ENCODE data around the gene TNRC6A. TPM values are rescaled to one million over a fixed set of nuclear protein-coding genes. Genes with fewer than 3 reads are reported as not detected.
A peak's percentile ranks its signal among the peaks of the same experiment; 100 is the strongest.

TNRC6A gene
- total and polyA plus RNA-seq, 2 experiments from 2014 or later: 93.1 to 124 TPM

DNA sequence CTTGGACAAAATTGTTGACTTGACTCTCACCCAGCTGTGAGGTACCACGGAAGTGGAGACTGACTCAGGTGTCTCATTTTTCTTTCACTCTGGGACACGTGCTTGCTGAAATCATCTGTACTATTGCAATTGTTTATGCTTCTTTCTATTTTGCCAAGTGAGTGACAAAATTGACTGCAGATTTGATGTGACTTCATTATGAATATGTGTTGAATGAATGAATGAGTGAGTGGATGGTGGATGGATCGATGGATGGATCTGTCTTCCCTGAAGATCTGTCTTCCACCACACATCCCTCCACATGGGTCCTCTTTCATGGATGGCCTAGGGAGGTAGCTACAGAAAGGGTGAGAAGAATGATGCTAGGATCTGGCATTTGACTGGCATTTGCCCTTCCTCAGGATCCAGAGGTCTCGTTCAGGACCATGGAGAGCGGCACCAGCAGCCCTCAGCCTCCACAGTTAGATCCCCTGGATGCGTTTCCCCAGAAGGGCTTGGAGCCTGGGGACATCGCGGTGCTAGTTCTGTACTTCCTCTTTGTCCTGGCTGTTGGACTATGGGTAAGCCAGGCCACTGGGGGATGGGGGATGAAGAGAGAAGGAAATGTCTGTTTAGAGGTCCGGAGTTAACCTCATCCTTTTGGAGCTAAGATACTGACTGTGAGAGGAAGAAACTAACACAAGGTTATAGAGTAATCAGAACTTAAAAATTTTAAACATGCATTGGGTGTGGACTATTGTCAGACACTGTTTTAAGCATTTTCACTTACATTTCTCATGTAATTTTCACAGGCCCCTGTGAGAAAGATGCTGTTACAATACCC lies 129.0 kb downstream of the TNRC6A start:
- Histone ChIP-seq H2AFZ (no peak overlapping the region), H3K9me2 (ENCODE audit: insufficient read depth) (no peaks in the 10 kb centered on the region), H4K20me1 (replicated peaks; ENCODE audit: insufficient read depth) (no peaks in the 10 kb centered on the region; the same call in 1 of the 2 replicates), H3K4me2 (no peak overlapping the region), H3K36me3 (ENCODE audit: insufficient read depth) (no peaks in the 10 kb centered on the region), H3K79me2 (replicated peaks; ENCODE audit: insufficient read depth) (no peaks in the 10 kb centered on the region), H3K27me3 (ENCODE audit: insufficient read depth) (no peaks in the 10 kb centered on the region), H3K4me1 (ENCODE audit: insufficient read depth) (no peaks in the 10 kb centered on the region), H3F3A (replicated peaks; ENCODE audit: low read depth) (no peaks in the 10 kb centered on the region), H3K4me3 (no peak overlapping the region), H3K27ac (ENCODE audit: low read depth) (no peak overlapping the region)
- ATAC-seq: peak; percentile 94
- Mint-ChIP-seq H3K27ac (no peak overlapping the region), H3K9me3 (no peaks in the 10 kb centered on the region; the same call in 2 of the 3 replicates), H3K36me3 (ENCODE audit: low read depth) (no peaks in the 10 kb centered on the region), H3K4me3 (no peak overlapping the region), H3K4me1 (no peaks in the 10 kb centered on the region; the same call in 2 of the 3 replicates), H3K27me3 (ENCODE audit: insufficient read depth, low read depth, poor library complexity) (peaks cover 2% of the 10 kb centered on the region)
- TF ChIP-seq, protein P1, sequence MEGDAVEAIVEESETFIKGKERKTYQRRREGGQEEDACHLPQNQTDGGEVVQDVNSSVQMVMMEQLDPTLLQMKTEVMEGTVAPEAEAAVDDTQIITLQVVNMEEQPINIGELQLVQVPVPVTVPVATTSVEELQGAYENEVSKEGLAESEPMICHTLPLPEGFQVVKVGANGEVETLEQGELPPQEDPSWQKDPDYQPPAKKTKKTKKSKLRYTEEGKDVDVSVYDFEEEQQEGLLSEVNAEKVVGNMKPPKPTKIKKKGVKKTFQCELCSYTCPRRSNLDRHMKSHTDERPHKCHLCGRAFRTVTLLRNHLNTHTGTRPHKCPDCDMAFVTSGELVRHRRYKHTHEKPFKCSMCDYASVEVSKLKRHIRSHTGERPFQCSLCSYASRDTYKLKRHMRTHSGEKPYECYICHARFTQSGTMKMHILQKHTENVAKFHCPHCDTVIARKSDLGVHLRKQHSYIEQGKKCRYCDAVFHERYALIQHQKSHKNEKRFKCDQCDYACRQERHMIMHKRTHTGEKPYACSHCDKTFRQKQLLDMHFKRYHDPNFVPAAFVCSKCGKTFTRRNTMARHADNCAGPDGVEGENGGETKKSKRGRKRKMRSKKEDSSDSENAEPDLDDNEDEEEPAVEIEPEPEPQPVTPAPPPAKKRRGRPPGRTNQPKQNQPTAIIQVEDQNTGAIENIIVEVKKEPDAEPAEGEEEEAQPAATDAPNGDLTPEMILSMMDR (conservative IDR thresholded peaks at IDR 0.05; ENCODE audit: low read depth in 2 of 2): no peak
- no peak for TF ChIP-seq CREB1 (CRISPR knock-in tag; IDR thresholded peaks at IDR 0.05; ENCODE audit: low read depth)
- TF ChIP-seq, protein P2, sequence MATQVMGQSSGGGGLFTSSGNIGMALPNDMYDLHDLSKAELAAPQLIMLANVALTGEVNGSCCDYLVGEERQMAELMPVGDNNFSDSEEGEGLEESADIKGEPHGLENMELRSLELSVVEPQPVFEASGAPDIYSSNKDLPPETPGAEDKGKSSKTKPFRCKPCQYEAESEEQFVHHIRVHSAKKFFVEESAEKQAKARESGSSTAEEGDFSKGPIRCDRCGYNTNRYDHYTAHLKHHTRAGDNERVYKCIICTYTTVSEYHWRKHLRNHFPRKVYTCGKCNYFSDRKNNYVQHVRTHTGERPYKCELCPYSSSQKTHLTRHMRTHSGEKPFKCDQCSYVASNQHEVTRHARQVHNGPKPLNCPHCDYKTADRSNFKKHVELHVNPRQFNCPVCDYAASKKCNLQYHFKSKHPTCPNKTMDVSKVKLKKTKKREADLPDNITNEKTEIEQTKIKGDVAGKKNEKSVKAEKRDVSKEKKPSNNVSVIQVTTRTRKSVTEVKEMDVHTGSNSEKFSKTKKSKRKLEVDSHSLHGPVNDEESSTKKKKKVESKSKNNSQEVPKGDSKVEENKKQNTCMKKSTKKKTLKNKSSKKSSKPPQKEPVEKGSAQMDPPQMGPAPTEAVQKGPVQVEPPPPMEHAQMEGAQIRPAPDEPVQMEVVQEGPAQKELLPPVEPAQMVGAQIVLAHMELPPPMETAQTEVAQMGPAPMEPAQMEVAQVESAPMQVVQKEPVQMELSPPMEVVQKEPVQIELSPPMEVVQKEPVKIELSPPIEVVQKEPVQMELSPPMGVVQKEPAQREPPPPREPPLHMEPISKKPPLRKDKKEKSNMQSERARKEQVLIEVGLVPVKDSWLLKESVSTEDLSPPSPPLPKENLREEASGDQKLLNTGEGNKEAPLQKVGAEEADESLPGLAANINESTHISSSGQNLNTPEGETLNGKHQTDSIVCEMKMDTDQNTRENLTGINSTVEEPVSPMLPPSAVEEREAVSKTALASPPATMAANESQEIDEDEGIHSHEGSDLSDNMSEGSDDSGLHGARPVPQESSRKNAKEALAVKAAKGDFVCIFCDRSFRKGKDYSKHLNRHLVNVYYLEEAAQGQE (IDR thresholded peaks at IDR 0.05; ENCODE audit: unreplicated experiment): peak; percentile 97
- DNase-seq (ENCODE audit: low spot score): peak; percentile 84

DNA sequence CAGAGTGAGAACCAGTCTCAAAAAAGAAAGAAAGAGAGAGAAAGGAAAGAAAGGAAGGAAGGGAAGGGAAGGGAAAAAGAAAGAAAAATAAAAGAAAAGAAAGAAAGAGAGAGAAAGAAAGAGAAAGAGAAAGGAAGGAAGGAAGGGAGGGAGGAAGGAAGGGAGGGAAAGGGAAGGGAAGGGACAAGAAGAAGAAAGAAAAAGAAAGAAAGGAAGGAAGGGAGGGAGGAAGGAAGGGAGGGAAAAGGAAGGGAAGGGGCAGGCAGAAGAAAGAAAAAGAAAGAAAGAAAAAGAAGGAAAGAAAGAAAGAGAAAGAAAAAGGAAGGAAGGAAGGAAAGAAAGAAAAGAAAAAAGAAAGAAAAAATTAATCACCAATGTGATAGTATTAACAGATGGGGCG lies 132.0 kb downstream of the TNRC6A start:
- Histone ChIP-seq H3K4me1 (ENCODE audit: insufficient read depth) (no peaks in the 10 kb centered on the region), H3K36me3 (ENCODE audit: insufficient read depth) (no peaks in the 10 kb centered on the region), H3K79me2 (replicated peaks; ENCODE audit: insufficient read depth) (no peaks in the 10 kb centered on the region), H2AFZ (no peak overlapping the region), H3F3A (replicated peaks; ENCODE audit: low read depth) (no peaks in the 10 kb centered on the region), H3K27ac (ENCODE audit: low read depth) (no peak overlapping the region), H4K20me1 (replicated peaks; ENCODE audit: insufficient read depth) (no peaks in the 10 kb centered on the region; the same call in 1 of the 2 replicates), H3K27me3 (ENCODE audit: insufficient read depth) (no peaks in the 10 kb centered on the region), H3K9me2 (ENCODE audit: insufficient read depth) (no peaks in the 10 kb centered on the region), H3K4me2 (no peak overlapping the region), H3K4me3 (no peak overlapping the region)
- H3K36me3 Mint-ChIP-seq (ENCODE audit: low read depth): no peaks in the 10 kb centered on the region
- no peak for ATAC-seq
- DNase-seq (ENCODE audit: low spot score): no peak
- peaks cover 2% of the 10 kb centered on the region for H3K27me3 Mint-ChIP-seq (ENCODE audit: insufficient read depth, low read depth, poor library complexity)
- H3K9me3 Mint-ChIP-seq: peaks cover 7% of the 10 kb centered on the region; the same call in 2 of the 3 replicates
- H3K27ac Mint-ChIP-seq: no peak overlapping the region
- no peaks in the 10 kb centered on the region for H3K4me1 Mint-ChIP-seq
- no peak overlapping the region for H3K4me3 Mint-ChIP-seq
- no peak for TF ChIP-seq STAT1 (IDR thresholded peaks at IDR 0.05; ENCODE audit: unreplicated experiment)
- TF ChIP-seq EZH2 (IDR thresholded peaks at IDR 0.05; ENCODE audit: low read depth, unreplicated experiment): no peak
- TF ChIP-seq, protein P1 (conservative IDR thresholded peaks at IDR 0.05; ENCODE audit: low read depth in 2 of 2): no peak
- no peak for TF ChIP-seq NANOG (IDR thresholded peaks at IDR 0.05; ENCODE audit: borderline replicate concordance)
- no peak for TF ChIP-seq CREB1 (CRISPR knock-in tag; IDR thresholded peaks at IDR 0.05; ENCODE audit: low read depth)
- no peak for TF ChIP-seq ZNF114 (CRISPR knock-in tag; IDR thresholded peaks at IDR 0.05)
